H1 (cell line): ENCODE results near the gene ADCY2. TPM values are rescaled to one million over a fixed set of nuclear protein-coding genes. Genes with fewer than 3 reads are reported as not detected.

Source experiments
- polyA plus RNA-seq, 7 experiments: library from polyadenylated mRNA; depleted of rRNA in 3 of 7; stranded (reverse) in 5 of 7; unstranded in 2 of 7; fragments of >200 nt in 5 of 7; fragments of 200-250 nt in 2 of 7; gene quantifications; 1 replicate in 5 of 7; 2 replicates in 1 of 7; 4 replicates in 1 of 7; pipeline versions ENCODE4 v1.2.1 to v1.2.3, GENCODE V29; 2011 to 2013; ENCODE audit warnings: missing spikeins in 2 of 7, mixed read lengths in 2 of 7
- total RNA-seq: library from RNA; stranded (reverse); fragmentation: NEBNext Ultra II Directional; extraction: Animal tissue kit (Norgen Biotek cat#: 25700); gene quantifications from 2 replicates; pipeline ENCODE4 v1.2.1, GENCODE V29; 2021
- TF ChIP-seq, protein P1 (sequence below): IDR thresholded peaks from 2 replicates; pipeline ENCODE4 v1.6.1; 2012; ENCODE audit warnings: inconsistent platforms

The ADCY2 gene
- total and polyA plus RNA-seq, 2 of the 8 experiments (the other 6 are each of a cell fraction or from before 2014, with no cell fraction given): 35.8 to 122 TPM

DNA sequence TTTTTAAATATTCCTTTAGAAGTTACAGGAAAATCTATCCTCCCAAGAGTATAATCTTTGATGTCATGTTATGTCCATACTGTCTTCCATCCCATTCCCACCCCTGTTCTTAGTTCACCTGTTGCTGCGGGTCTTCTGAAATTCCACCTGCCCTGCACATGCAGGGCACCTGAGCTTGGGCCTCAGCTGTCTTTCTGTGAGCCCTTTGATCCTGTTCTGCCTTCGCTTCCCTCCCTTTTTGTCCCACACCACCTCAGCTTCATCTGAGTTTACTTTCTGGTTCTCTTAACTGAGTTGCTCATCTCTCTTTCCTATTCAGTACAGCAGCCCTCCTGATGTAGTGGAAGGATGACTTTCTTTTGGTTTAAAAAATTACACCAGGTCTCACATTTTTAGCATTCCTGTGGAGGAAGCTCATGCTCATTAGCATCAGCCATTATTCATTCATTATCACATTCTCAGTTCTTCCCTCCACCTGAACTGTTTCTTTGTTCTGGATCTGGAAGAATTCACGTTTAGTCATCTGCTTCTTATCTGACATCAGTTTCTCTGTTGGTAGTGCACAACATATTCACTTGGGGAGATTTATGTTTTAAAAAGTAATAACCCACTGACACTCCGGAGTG is 211.0 kb downstream of the ADCY2 start (continued):
- TF ChIP-seq, protein P1, sequence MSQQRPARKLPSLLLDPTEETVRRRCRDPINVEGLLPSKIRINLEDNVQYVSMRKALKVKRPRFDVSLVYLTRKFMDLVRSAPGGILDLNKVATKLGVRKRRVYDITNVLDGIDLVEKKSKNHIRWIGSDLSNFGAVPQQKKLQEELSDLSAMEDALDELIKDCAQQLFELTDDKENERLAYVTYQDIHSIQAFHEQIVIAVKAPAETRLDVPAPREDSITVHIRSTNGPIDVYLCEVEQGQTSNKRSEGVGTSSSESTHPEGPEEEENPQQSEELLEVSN: peak; percentile 84
